Liver (tissue), 9 donors: ENCODE data around the gene CLDN15. TPM values are rescaled to one million over a fixed set of nuclear protein-coding genes. Genes with fewer than 3 reads are reported as not detected.

ENCODE experiments used
- DNase-seq: peaks from one replicate; pipeline ENCODE4 v3.0.0-alpha.2; 2017; ENCODE audit warnings: low spot score
- H3K27ac ChIP-seq, 2 donors: one replicate each; pipeline ENCODE4 v1.7.0; 2013; ENCODE audit warnings: inconsistent platforms in 2 of 2, low read length in 2 of 2, control low read depth in 1 of 2, low read depth in 1 of 2, mild to moderate bottlenecking in 1 of 2
- H3K27me3 ChIP-seq, 4 donors: one replicate each; pipeline versions ENCODE4 v1.6.1 to v1.7.0; 2013; ENCODE audit warnings: low read length in 3 of 4, inconsistent platforms in 1 of 4, mild to moderate bottlenecking in 1 of 4, moderate library complexity in 1 of 4; ENCODE audit not compliant: control insufficient read depth in 4 of 4, insufficient read depth in 4 of 4
- H3K36me3 ChIP-seq, 4 donors: one replicate each; pipeline versions ENCODE4 v1.6.1 to v1.7.0; 2013; ENCODE audit warnings: low read length in 3 of 4, mild to moderate bottlenecking in 3 of 4, low read depth in 1 of 4, moderate library complexity in 1 of 4; ENCODE audit not compliant: control insufficient read depth in 4 of 4, insufficient read depth in 3 of 4
- H3K4me1 ChIP-seq, 4 donors: one replicate each; pipeline versions ENCODE4 v1.6.1 to v1.7.0; 2013; ENCODE audit warnings: low read length in 3 of 4, mild to moderate bottlenecking in 3 of 4, moderate library complexity in 1 of 4; ENCODE audit not compliant: control insufficient read depth in 4 of 4, insufficient read depth in 4 of 4
- H3K4me3 ChIP-seq, 3 donors: one replicate each; pipeline versions ENCODE4 v1.6.1 to v1.7.0; 2013; ENCODE audit warnings: low read length in 3 of 3, control low read depth in 1 of 3, low read depth in 1 of 3, mild to moderate bottlenecking in 1 of 3
- H3K9ac ChIP-seq, 2 donors: one replicate each; pipeline ENCODE4 v1.7.0; 2013; ENCODE audit warnings: low read length in 2 of 2, mild to moderate bottlenecking in 2 of 2, moderate library complexity in 2 of 2, control low read depth in 1 of 2, low read depth in 1 of 2
- H3K9me3 ChIP-seq, 4 donors: one replicate each; pipeline versions ENCODE4 v1.6.1 to v1.7.0; 2013; ENCODE audit warnings: low read length in 3 of 4; ENCODE audit not compliant: control insufficient read depth in 4 of 4
- FOXA1 ChIP-seq: IDR thresholded peaks from 2 replicates; pipeline ENCODE4 v1.6.1; 2016; ENCODE audit warnings: antibody characterized with exemption
- FOXA2 ChIP-seq: IDR thresholded peaks from 2 replicates; pipeline ENCODE4 v1.6.1; 2016; ENCODE audit warnings: antibody characterized with exemption
- GABPA ChIP-seq, 2 donors: IDR thresholded peaks in 1 of 2; conservative IDR thresholded peaks in 1 of 2; 2 replicates each; pipeline ENCODE4 v1.6.1; 2016; ENCODE audit warnings: antibody characterized with exemption in 2 of 2, mild to moderate bottlenecking in 1 of 2, moderate library complexity in 1 of 2
- HNF4A ChIP-seq, 2 donors: conservative IDR thresholded peaks; 2 replicates each; pipeline ENCODE4 v1.6.1; 2016; ENCODE audit warnings: antibody characterized with exemption in 2 of 2, mild to moderate bottlenecking in 2 of 2
- JUND ChIP-seq, 2 donors: IDR thresholded peaks; 2 replicates each; pipeline ENCODE4 v1.6.1; 2016; ENCODE audit warnings: antibody characterized with exemption in 2 of 2
- NR2F2 ChIP-seq: IDR thresholded peaks from 2 replicates; pipeline ENCODE4 v1.6.1; 2016; ENCODE audit warnings: antibody characterized with exemption
- RAD21 ChIP-seq, 2 donors: IDR thresholded peaks; 2 replicates each; pipeline ENCODE4 v1.6.1; 2016; ENCODE audit warnings: antibody characterized with exemption in 2 of 2, mild to moderate bottlenecking in 2 of 2
- RXRA ChIP-seq, 2 donors: IDR thresholded peaks; 2 replicates each; pipeline ENCODE4 v1.6.1; 2017 to 2018; ENCODE audit warnings: antibody characterized with exemption in 2 of 2, mild to moderate bottlenecking in 1 of 2
- SP1 ChIP-seq: IDR thresholded peaks from 2 replicates; pipeline ENCODE4 v1.6.1; 2018; ENCODE audit warnings: antibody characterized with exemption, mild to moderate bottlenecking
- TAF1 ChIP-seq: conservative IDR thresholded peaks from 2 replicates; pipeline ENCODE4 v1.6.1; 2016; ENCODE audit warnings: antibody characterized with exemption, mild to moderate bottlenecking
- YY1 ChIP-seq: IDR thresholded peaks from 2 replicates; pipeline ENCODE4 v1.6.1; 2016; ENCODE audit warnings: antibody characterized with exemption, mild to moderate bottlenecking
- WGBS: extraction: QIAGEN DNeasy Blood & Tissue Kit; methylation state at CpG from one replicate; pipeline ENCODE4 v1.1.7; 2013; 5-methylcytosine and 5-hydroxymethylcytosine counted together
- polyA plus RNA-seq, 2 donors: library from polyadenylated mRNA; stranded (reverse) in 1 of 2; unstranded in 1 of 2; fragments of 200-250 nt in 1 of 2; fragments of >200 nt in 1 of 2; fragmentation: Nextera tagmentation in 1 of 2; extraction: Ambion mirVana in 1 of 2; gene quantifications; one replicate each; pipeline versions ENCODE4 v1.2.1 to v1.2.3, GENCODE V29; 2013 to 2015
- total RNA-seq, 2 donors: library from RNA; depleted of rRNA; stranded (reverse); fragments of >200 nt; gene quantifications; one replicate each; pipeline ENCODE4 v1.2.3, GENCODE V29; 2014
- TF ChIP-seq, protein P1 (sequence below): IDR thresholded peaks from 2 replicates; pipeline ENCODE4 v1.6.1; 2016; ENCODE audit warnings: antibody characterized with exemption, mild to moderate bottlenecking
- TF ChIP-seq, protein P2 (sequence below): fragments of 150-350 bp; IDR thresholded peaks from 2 replicates; pipeline ENCODE4 v1.5.1; 2017; ENCODE audit warnings: improper control_type of control experiment, low read depth, low read length; ENCODE audit not compliant: missing input control
- TF ChIP-seq, protein P3 (sequence below): IDR thresholded peaks from 2 replicates; pipeline ENCODE4 v1.6.1; 2016; ENCODE audit warnings: antibody characterized with exemption
- TF ChIP-seq, protein P4 (sequence below): IDR thresholded peaks from 2 replicates; pipeline ENCODE4 v1.6.1; 2016; ENCODE audit warnings: antibody characterized with exemption
- TF ChIP-seq, protein P5 (sequence below): IDR thresholded peaks from 2 replicates; pipeline ENCODE4 v1.6.1; 2016; ENCODE audit warnings: antibody characterized with exemption
- donor health status: healthy.
- donor health status: healthy.
- donor health status: healthy.
- donor health status: healthy.
- donor health status: healthy.

Gene CLDN15
- total and polyA plus RNA-seq, 4 donors = 3.7 to 12.4 (median 4.6) TPM

DNA sequence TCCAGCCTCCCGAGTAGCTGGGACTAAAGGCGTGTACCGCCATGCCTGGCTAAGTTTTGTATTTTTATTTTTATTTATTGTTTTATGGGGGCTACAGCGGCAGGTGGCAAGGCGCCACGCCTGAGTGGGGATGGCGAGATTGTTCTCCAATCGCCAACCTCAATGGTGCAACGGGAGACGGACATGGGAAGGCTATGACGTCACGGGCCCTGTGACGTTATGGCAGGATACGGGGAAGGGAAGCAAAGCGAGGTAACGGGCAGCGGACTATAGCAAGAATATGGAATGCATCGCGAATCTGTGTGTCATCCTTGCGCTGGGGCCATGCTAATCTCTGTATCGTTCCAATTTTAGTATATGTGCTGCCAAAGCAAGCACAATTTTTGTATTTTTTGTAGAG, 32.1 kb upstream of the CLDN15 start:
- Histone ChIP-seq H3K9ac (no peak overlapping the region), H3K9me3 (no peaks in the 10 kb centered on the region), H3K27ac (no peak overlapping the region), H3K27me3 (no peaks in the 10 kb centered on the region), H3K36me3 (peaks cover 0 to 3% (median 1%) of the 10 kb centered on the region in 4 donors), H3K4me1 (no peaks in the 10 kb centered on the region), H3K4me3 (no peak overlapping the region)
- DNase-seq = no peak
- WGBS = 91% methylated on average over 21 of the region's 21 CpGs
- TF ChIP-seq GABPA (IDR thresholded peaks at IDR 0.05 in 1 of 2, conservative IDR thresholded peaks at IDR 0.05 in 1 of 2) (no peak), YY1 (no peak), TAF1 (no peak), SP1 (no peak), RAD21 (IDR thresholded peaks at IDR 0.05) (no peak), FOXA1 (no peak), RXRA (IDR thresholded peaks at IDR 0.05) (no peak), NR2F2 (no peak), HNF4A (conservative IDR thresholded peaks at IDR 0.05) (no peak), FOXA2 (no peak), JUND (IDR thresholded peaks at IDR 0.05) (no peak)
- TF ChIP-seq, protein P1, sequence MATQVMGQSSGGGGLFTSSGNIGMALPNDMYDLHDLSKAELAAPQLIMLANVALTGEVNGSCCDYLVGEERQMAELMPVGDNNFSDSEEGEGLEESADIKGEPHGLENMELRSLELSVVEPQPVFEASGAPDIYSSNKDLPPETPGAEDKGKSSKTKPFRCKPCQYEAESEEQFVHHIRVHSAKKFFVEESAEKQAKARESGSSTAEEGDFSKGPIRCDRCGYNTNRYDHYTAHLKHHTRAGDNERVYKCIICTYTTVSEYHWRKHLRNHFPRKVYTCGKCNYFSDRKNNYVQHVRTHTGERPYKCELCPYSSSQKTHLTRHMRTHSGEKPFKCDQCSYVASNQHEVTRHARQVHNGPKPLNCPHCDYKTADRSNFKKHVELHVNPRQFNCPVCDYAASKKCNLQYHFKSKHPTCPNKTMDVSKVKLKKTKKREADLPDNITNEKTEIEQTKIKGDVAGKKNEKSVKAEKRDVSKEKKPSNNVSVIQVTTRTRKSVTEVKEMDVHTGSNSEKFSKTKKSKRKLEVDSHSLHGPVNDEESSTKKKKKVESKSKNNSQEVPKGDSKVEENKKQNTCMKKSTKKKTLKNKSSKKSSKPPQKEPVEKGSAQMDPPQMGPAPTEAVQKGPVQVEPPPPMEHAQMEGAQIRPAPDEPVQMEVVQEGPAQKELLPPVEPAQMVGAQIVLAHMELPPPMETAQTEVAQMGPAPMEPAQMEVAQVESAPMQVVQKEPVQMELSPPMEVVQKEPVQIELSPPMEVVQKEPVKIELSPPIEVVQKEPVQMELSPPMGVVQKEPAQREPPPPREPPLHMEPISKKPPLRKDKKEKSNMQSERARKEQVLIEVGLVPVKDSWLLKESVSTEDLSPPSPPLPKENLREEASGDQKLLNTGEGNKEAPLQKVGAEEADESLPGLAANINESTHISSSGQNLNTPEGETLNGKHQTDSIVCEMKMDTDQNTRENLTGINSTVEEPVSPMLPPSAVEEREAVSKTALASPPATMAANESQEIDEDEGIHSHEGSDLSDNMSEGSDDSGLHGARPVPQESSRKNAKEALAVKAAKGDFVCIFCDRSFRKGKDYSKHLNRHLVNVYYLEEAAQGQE = no peak
- TF ChIP-seq, protein P2, sequence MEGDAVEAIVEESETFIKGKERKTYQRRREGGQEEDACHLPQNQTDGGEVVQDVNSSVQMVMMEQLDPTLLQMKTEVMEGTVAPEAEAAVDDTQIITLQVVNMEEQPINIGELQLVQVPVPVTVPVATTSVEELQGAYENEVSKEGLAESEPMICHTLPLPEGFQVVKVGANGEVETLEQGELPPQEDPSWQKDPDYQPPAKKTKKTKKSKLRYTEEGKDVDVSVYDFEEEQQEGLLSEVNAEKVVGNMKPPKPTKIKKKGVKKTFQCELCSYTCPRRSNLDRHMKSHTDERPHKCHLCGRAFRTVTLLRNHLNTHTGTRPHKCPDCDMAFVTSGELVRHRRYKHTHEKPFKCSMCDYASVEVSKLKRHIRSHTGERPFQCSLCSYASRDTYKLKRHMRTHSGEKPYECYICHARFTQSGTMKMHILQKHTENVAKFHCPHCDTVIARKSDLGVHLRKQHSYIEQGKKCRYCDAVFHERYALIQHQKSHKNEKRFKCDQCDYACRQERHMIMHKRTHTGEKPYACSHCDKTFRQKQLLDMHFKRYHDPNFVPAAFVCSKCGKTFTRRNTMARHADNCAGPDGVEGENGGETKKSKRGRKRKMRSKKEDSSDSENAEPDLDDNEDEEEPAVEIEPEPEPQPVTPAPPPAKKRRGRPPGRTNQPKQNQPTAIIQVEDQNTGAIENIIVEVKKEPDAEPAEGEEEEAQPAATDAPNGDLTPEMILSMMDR = no peak
- TF ChIP-seq, protein P3, sequence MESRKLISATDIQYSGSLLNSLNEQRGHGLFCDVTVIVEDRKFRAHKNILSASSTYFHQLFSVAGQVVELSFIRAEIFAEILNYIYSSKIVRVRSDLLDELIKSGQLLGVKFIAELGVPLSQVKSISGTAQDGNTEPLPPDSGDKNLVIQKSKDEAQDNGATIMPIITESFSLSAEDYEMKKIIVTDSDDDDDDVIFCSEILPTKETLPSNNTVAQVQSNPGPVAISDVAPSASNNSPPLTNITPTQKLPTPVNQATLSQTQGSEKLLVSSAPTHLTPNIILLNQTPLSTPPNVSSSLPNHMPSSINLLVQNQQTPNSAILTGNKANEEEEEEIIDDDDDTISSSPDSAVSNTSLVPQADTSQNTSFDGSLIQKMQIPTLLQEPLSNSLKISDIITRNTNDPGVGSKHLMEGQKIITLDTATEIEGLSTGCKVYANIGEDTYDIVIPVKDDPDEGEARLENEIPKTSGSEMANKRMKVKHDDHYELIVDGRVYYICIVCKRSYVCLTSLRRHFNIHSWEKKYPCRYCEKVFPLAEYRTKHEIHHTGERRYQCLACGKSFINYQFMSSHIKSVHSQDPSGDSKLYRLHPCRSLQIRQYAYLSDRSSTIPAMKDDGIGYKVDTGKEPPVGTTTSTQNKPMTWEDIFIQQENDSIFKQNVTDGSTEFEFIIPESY = no peak
- TF ChIP-seq, protein P4, sequence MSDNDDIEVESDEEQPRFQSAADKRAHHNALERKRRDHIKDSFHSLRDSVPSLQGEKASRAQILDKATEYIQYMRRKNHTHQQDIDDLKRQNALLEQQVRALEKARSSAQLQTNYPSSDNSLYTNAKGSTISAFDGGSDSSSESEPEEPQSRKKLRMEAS = no peak
- TF ChIP-seq, protein P5, sequence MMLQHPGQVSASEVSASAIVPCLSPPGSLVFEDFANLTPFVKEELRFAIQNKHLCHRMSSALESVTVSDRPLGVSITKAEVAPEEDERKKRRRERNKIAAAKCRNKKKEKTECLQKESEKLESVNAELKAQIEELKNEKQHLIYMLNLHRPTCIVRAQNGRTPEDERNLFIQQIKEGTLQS = no peak
